CD4-positive, alpha-beta memory T cell (primary cell): ENCODE data around the gene IFNA1. TPM values are rescaled to one million over a fixed set of nuclear protein-coding genes. Genes with fewer than 3 reads are reported as not detected.
A peak's percentile ranks its signal among the peaks of the same experiment; 100 is the strongest.

Experiments used
- CTCF ChIA-PET: fragments of 350-600 bp; sonication (Branson Sonifier 250); formaldehyde crosslinking; loops from one replicate; lab custom pipeline; 2021; ENCODE audit warnings: inconsistent platforms; ENCODE audit not compliant: partially characterized antibody; lab: Charles Lee
- POLR2A ChIA-PET: fragments of 350-600 bp; sonication (Branson Sonifier 250); formaldehyde crosslinking; loops from one replicate; lab custom pipeline; 2021; ENCODE audit not compliant: partially characterized antibody; lab: Charles Lee
- DNase-seq, 5 donors: peaks; one replicate each; pipeline versions ENCODE4 v3.0.0 to v3.0.0-alpha.2; 2020 to 2022; ENCODE audit warnings: mixed read lengths in 1 of 5
- H3K27ac ChIP-seq: one replicate; pipeline ENCODE4 v1.7.0; 2013; ENCODE audit warnings: low read depth, low read length
- H3K27me3 ChIP-seq: 2 replicates; pipeline ENCODE4 v1.7.0; 2013; ENCODE audit warnings: mild to moderate bottlenecking, low read length, moderate library complexity; ENCODE audit not compliant: insufficient read depth
- H3K36me3 ChIP-seq: 2 replicates; pipeline ENCODE4 v1.7.0; 2013; ENCODE audit warnings: mild to moderate bottlenecking, low read length, moderate library complexity; ENCODE audit not compliant: insufficient read depth
- H3K4me1 ChIP-seq: 2 replicates; pipeline ENCODE4 v1.7.0; 2013; ENCODE audit warnings: mild to moderate bottlenecking, low read length, moderate library complexity; ENCODE audit not compliant: insufficient read depth
- H3K4me3 ChIP-seq, 2 donors: one replicate each; pipeline ENCODE4 v1.7.0; 2013; ENCODE audit warnings: low read length in 2 of 2, mild to moderate bottlenecking in 1 of 2
- H3K9me3 ChIP-seq, 2 donors: one replicate each; pipeline ENCODE4 v1.7.0; 2013; ENCODE audit warnings: low read length in 2 of 2, control low read depth in 1 of 2; ENCODE audit not compliant: control insufficient read depth in 1 of 2
- H3K27ac Mint-ChIP-seq, 7 donors: one replicate each; pipeline ENCODE4 v1.8.0; 2020 to 2021; ENCODE audit warnings: mixed read lengths in 7 of 7, mild to moderate bottlenecking in 6 of 7, inconsistent platforms in 3 of 7, moderate library complexity in 3 of 7
- H3K27me3 Mint-ChIP-seq, 2 donors: one replicate each; pipeline ENCODE4 v1.8.0; 2020 to 2021; ENCODE audit warnings: mixed read lengths in 2 of 2
- H3K36me3 Mint-ChIP-seq, 2 donors: one replicate each; pipeline ENCODE4 v1.8.0; 2020 to 2021; ENCODE audit warnings: mixed read lengths in 2 of 2, inconsistent platforms in 1 of 2, mild to moderate bottlenecking in 1 of 2
- H3K4me1 Mint-ChIP-seq, 4 donors: one replicate each; pipeline ENCODE4 v1.8.0; 2020 to 2021; ENCODE audit warnings: mixed read lengths in 4 of 4, mild to moderate bottlenecking in 1 of 4
- H3K4me3 Mint-ChIP-seq, 8 donors: one replicate each; pipeline ENCODE4 v1.8.0; 2020 to 2021; ENCODE audit warnings: mixed read lengths in 8 of 8, mild to moderate bottlenecking in 7 of 8, moderate library complexity in 6 of 8, inconsistent platforms in 3 of 8
- H3K9me3 Mint-ChIP-seq, 8 donors: one replicate each; pipeline ENCODE4 v1.8.0; 2020 to 2021; ENCODE audit warnings: mixed read lengths in 8 of 8, mild to moderate bottlenecking in 5 of 8, inconsistent platforms in 3 of 8, moderate library complexity in 1 of 8
- intact Hi-C: fragments of 100-400 bp; cut with micrococcal nuclease; formaldehyde crosslinking; loops from one replicate; pipeline ENCODE4 v1.15.1; 2023
- polyA plus RNA-seq, 2 donors: library from polyadenylated mRNA; unstranded; fragments of 300-500 nt; fragmentation: Illumina TruSeq; gene quantifications; one replicate each; pipeline ENCODE4 v1.2.3, GENCODE V29; 2021
- total RNA-seq, 2 experiments: library from RNA; stranded (reverse); gene quantifications; one replicate each; pipeline ENCODE4 v1.2.3, GENCODE V29; 2021

Gene IFNA1
- total RNA-seq (not detected), polyA plus RNA-seq (not detected)

DNA sequence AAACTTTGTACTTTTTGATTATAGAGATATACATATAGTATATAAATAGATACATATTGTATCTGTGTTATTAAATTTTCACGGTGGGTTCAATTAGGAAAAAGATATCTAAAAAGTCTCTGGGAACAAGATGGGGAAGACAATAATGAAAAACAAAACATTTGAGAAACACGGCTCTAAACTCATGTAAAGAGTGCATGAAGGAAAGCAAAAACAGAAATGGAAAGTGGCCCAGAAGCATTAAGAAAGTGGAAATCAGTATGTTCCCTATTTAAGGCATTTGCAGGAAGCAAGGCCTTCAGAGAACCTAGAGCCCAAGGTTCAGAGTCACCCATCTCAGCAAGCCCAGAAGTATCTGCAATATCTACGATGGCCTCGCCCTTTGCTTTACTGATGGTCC, at the start of gene IFNA1:
Gene IFNA1 (plus strand): TSS at position 301 of the 400 bp plus-strand sequence. CDS start 69 bp downstream, at position 370.
- peaks cover 10 to 16% (median 13%) of the 10 kb centered on the region in 4 donors for H3K4me1 Mint-ChIP-seq
- Histone ChIP-seq H3K4me1 (peaks cover 16% of the 10 kb centered on the region), H3K27ac (no peak within 1 kb of the TSS), H3K36me3 (no peaks in the 10 kb centered on the region), H3K4me3 (no peak within 1 kb of the TSS), H3K27me3 (no peaks in the 10 kb centered on the region), H3K9me3 (no peaks in the 10 kb centered on the region)
- H3K27ac Mint-ChIP-seq: no peak within 1 kb of the TSS
- H3K9me3 Mint-ChIP-seq: no peaks in the 10 kb centered on the region
- H3K36me3 Mint-ChIP-seq: no peaks in the 10 kb centered on the region
- CTCF ChIA-PET: interaction anchor here (2.2 kb wide), 1 partner anchor 26 kb away, joined by 6 read pairs; no protein-coding TSS in a partner anchor
- DNase-seq: no peak
- intact Hi-C loops: no loop called here
- peaks cover 1 to 3% of the 10 kb centered on the region in 2 donors for H3K27me3 Mint-ChIP-seq
- POLR2A ChIA-PET: interaction anchor here (0.6 kb wide), 1 partner anchor 14 kb away, joined by 3 read pairs; no protein-coding TSS in a partner anchor
- H3K4me3 Mint-ChIP-seq: no peak within 1 kb of the TSS

DNA sequence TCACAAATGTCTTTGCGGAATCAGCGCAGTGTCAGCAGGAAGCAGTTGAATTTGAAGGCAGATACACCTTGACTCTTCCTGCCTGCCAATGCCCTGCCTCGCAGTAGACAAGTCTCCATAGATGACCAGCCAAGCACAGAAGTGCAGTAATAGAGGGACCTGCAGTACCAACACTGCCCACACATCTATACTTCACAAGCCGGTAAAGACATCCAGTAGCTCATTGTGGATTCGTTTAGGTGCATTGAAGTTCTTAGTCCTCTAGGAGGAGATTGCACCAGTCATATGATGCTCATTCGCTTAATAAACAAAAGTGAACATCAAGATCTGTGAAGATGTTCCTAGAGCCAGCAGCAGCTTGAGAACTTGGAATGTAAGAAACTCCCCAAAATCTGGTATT, 48.0 kb upstream of the IFNA1 start:
- ChIA-PET POLR2A (no interaction called here), CTCF (interaction anchor here (1.1 to 6.8 kb wide), 5 partner anchors 53 to 238 kb away, joined by 3 to 227 read pairs (median 5); no protein-coding TSS in a partner anchor)
- Histone ChIP-seq H3K4me1 (peaks cover 4% of the 10 kb centered on the region), H3K4me3 (no peak overlapping the region), H3K27ac (no peak overlapping the region), H3K36me3 (no peaks in the 10 kb centered on the region), H3K27me3 (peaks cover 20% of the 10 kb centered on the region), H3K9me3 (no peaks in the 10 kb centered on the region)
- peaks cover 5 to 13% (median 8%) of the 10 kb centered on the region in 4 donors for H3K4me1 Mint-ChIP-seq
- intact Hi-C loops: no loop called here
- no peak overlapping the region for H3K4me3 Mint-ChIP-seq
- no peak overlapping the region for H3K27ac Mint-ChIP-seq
- no peaks in the 10 kb centered on the region for H3K9me3 Mint-ChIP-seq
- H3K27me3 Mint-ChIP-seq: peaks cover 32 to 40% of the 10 kb centered on the region in 2 donors
- peak in 3 of 5 donors; percentile 9 to 40 (median 12) for DNase-seq
- H3K36me3 Mint-ChIP-seq: no peaks in the 10 kb centered on the region

DNA sequence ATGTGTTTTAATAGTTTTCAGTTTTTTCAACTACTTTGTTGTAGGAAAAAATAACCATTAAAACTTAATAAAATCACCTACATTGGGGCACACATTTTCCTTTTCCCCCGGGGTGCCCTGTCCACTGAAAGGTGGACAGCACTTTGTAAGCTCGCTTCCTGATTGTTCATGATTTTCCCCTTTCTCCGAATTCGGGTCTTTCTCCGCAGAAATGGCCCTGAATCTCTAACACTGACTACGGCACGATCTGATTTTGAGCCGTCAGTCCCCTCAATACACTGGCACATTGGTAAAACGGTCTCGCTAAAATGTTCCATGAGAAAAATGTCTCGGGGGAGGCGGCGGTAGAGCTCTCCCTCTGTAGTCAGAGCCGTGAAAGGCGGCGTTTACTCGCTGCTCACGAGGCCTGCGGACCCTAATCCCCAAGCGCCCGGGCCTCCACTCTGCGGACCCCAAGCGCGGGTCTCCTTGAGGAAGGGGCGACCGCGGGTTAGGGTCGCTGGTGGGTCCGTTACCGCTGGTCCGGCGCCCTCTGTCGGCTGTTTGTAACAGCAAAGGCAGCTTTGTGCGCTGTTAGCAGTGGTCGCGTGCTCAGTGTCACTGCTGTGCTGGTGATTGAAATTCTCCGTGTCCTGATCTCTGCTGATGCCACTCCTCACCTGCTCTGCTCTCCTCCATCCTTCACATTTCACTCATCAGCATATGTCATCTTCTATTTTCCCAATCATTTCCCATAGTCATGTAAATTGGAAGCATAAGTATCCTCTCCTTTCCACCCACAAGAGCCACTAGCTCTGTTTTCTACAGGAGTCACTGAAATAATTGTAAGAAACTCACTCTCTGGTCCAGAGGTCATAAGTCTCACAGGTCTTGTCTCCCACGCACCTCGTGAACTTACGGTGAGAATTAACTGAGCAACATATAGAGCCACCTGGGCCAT, 44.2 kb upstream of the IFNA1 start:
- Mint-ChIP-seq H3K9me3 (no peaks in the 10 kb centered on the region), H3K4me3 (peak overlapping the region; percentile 61 to 88 (median 78)), H3K36me3 (no peaks in the 10 kb centered on the region), H3K27ac (peak overlapping the region in 2 of 7 donors; percentile 4 to 36), H3K4me1 (peaks cover 5 to 13% (median 10%) of the 10 kb centered on the region in 4 donors), H3K27me3 (peaks cover 41 to 46% of the 10 kb centered on the region in 2 donors)
- peaks cover 4% of the 10 kb centered on the region for H3K4me1 ChIP-seq
- H3K36me3 ChIP-seq: no peaks in the 10 kb centered on the region
- no peaks in the 10 kb centered on the region for H3K9me3 ChIP-seq
- H3K4me3 ChIP-seq: peak overlapping the region; percentile 19 to 41
- H3K27ac ChIP-seq: no peak overlapping the region
- peak; percentile 50 to 60 (median 52) for DNase-seq
- intact Hi-C loops: loop anchor here (1.0 to 5.0 kb wide), 5 partner anchors 70 to 242 kb away; no protein-coding TSS in a partner anchor
- H3K27me3 ChIP-seq: peaks cover 14% of the 10 kb centered on the region
- POLR2A ChIA-PET: interaction anchor here (0.7 to 4.0 kb wide), 7 partner anchors 61 to 161 kb away, joined by 3 to 18 read pairs (median 7); partner anchors contain the start of gene KLHL9
- CTCF ChIA-PET: interaction anchor here (0.6 to 6.8 kb wide), 42 partner anchors 8 to 333 kb away, joined by 3 to 227 read pairs (median 5); partner anchors contain the start of genes IFNA2, IFNA5, IFNA8 and KLHL9

DNA sequence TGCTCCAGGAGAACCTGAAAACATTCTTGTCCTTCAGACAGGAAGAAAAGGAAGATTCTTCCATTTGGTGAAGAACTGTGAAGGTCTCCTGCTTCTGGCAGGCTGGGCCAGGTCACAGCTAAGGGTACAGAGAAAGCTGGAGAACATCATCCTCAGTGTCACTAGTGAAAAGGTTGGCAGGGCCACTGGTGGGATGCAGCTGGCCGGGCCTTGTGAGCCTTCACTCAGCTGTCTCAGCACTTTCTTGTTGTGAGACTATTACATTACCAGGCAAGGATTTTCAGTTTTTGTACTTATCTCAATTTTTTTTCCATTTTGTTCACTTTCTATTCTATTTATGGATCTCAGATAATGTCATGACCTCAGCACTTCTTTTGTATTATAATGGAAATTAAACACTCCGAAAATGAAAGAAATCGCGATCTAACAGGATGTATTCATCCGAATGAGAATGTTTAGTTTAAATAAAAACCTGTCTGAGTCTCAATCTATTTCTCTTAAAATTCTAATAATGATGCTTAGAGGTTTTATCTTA, 41.2 kb upstream of the IFNA1 start:
- Histone ChIP-seq H3K4me1 (peaks cover 13% of the 10 kb centered on the region), H3K27me3 (peaks cover 15% of the 10 kb centered on the region), H3K9me3 (no peaks in the 10 kb centered on the region), H3K36me3 (no peaks in the 10 kb centered on the region), H3K27ac (no peak overlapping the region), H3K4me3 (no peak overlapping the region)
- POLR2A ChIA-PET: no interaction called here
- DNase-seq: no peak
- intact Hi-C loops: loop anchor here (5.0 kb wide), 2 partner anchors 162 to 202 kb away; no protein-coding TSS in a partner anchor
- H3K36me3 Mint-ChIP-seq: no peaks in the 10 kb centered on the region
- CTCF ChIA-PET: interaction anchor here (0.7 to 2.6 kb wide), 13 partner anchors 9 to 775 kb away, joined by 3 to 30 read pairs (median 5); partner anchors contain the start of gene IFNA2
- peaks cover 46 to 48% of the 10 kb centered on the region in 2 donors for H3K27me3 Mint-ChIP-seq
- no peaks in the 10 kb centered on the region for H3K9me3 Mint-ChIP-seq
- H3K4me1 Mint-ChIP-seq: peaks cover 10 to 22% (median 16%) of the 10 kb centered on the region in 4 donors
- H3K4me3 Mint-ChIP-seq: no peak overlapping the region
- no peak overlapping the region for H3K27ac Mint-ChIP-seq

DNA sequence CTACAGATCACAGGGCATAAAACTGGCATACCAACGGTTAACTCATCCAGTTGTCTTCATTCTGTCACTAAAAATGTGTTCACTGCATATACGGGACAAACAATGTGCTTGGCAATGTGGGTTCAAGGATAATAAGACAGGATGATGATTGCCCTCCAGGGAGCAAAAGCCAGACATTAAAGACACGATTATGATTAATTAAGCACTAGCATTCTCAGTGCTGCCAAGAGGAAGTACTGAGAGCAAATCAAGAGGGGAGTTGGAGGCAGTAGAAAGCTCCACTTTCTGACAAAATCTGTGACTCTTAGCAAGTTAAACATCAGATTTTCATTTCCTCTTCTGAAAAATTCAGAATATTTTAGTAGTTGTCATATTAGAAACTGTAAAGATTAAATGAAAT, 40.3 kb upstream of the IFNA1 start:
- H3K4me1 ChIP-seq: peaks cover 13% of the 10 kb centered on the region
- no peak overlapping the region for H3K4me3 ChIP-seq
- Mint-ChIP-seq H3K36me3 (no peaks in the 10 kb centered on the region), H3K4me1 (peaks cover 10 to 22% (median 16%) of the 10 kb centered on the region in 4 donors), H3K4me3 (no peak overlapping the region), H3K27ac (no peak overlapping the region), H3K9me3 (no peaks in the 10 kb centered on the region), H3K27me3 (peaks cover 47 to 50% of the 10 kb centered on the region in 2 donors)
- no peak overlapping the region for H3K27ac ChIP-seq
- intact Hi-C loops: loop anchor here (5.0 kb wide), 2 partner anchors 163 to 203 kb away; no protein-coding TSS in a partner anchor
- ChIA-PET CTCF (interaction anchor here (0.7 to 2.6 kb wide), 3 partner anchors 71 to 774 kb away, joined by 3 to 18 read pairs (median 3); no protein-coding TSS in a partner anchor), POLR2A (no interaction called here)
- peaks cover 15% of the 10 kb centered on the region for H3K27me3 ChIP-seq
- no peaks in the 10 kb centered on the region for H3K9me3 ChIP-seq
- H3K36me3 ChIP-seq: no peaks in the 10 kb centered on the region
- no peak for DNase-seq

DNA sequence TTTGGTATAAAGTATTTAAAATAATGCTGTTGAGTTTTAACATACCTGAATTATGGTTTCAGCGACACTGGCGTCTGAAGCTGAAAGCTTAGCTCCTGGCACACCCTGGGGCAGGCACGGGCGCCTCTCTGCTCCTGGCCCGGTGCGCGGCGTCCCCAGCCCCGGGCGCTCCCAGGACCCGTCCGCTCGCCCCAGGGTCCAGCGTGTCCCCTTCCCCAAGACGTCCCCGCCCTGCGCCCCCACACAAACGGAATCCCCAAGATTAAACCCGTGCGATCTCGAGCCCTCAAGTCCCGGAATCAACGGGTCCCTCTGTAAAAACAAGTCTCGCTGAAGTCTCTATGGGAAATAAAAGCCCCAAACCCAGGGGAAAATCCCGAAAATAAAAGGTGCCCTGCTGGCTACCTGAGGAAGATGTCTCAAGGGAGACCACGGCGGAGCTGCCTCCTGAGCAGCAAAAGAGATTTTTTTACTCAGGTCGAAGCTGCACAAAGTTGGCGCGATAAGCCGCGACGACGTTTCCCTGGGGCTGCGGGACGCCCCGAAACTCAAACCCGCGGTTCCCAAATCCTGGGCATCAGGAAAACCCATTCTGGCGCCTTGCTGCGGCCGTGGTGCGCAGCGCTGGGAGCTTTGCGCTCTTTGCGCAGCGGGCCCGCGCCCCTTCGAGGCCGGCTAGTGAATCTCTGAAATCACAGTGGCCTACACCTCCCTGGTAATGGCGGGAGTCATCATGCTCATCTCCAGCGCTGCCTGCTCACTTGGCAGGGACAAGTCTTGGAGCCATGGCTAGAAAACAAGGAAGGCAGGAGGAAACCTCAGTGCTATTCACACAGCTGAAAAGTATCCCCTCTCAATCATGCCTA, 37.6 kb upstream of the IFNA1 start:
- no peaks in the 10 kb centered on the region for H3K36me3 ChIP-seq
- H3K4me1 Mint-ChIP-seq: peaks cover 3 to 12% (median 7%) of the 10 kb centered on the region in 4 donors
- H3K9me3 ChIP-seq: no peaks in the 10 kb centered on the region
- peaks cover 34% of the 10 kb centered on the region in 2 donors for H3K27me3 Mint-ChIP-seq
- no peaks in the 10 kb centered on the region for H3K9me3 Mint-ChIP-seq
- intact Hi-C loops: no loop called here
- H3K27me3 ChIP-seq: peaks cover 11% of the 10 kb centered on the region
- H3K4me3 Mint-ChIP-seq: peak overlapping the region; percentile 28 to 77 (median 70)
- POLR2A ChIA-PET: no interaction called here
- no peak overlapping the region for H3K27ac Mint-ChIP-seq
- no peak overlapping the region for H3K4me3 ChIP-seq
- no peak for DNase-seq
- peaks cover 9% of the 10 kb centered on the region for H3K4me1 ChIP-seq
- H3K36me3 Mint-ChIP-seq: no peaks in the 10 kb centered on the region
- CTCF ChIA-PET: interaction anchor here (1.2 to 2.6 kb wide), 3 partner anchors 9 to 208 kb away, joined by 3 to 10 read pairs (median 8); no protein-coding TSS in a partner anchor
- H3K27ac ChIP-seq: no peak overlapping the region
